HG03139 (cell line): ENCODE measurements around the gene PIAS3.

Experiments
- ATAC-seq: cut with Tn5 transposase; IDR thresholded peaks from one replicate; pipeline ENCODE4 v1.9.1; 2021; ENCODE audit not compliant: unreplicated experiment

The PIAS3 gene

GRCh38 chr1:145858901-145859490, at the start of gene PIAS3:
Gene PIAS3 (minus strand): TSS chr1:145859081. CDS start chr1:145858990, 91 bp downstream.
- peak; percentile 87 for ATAC-seq

DNA sequence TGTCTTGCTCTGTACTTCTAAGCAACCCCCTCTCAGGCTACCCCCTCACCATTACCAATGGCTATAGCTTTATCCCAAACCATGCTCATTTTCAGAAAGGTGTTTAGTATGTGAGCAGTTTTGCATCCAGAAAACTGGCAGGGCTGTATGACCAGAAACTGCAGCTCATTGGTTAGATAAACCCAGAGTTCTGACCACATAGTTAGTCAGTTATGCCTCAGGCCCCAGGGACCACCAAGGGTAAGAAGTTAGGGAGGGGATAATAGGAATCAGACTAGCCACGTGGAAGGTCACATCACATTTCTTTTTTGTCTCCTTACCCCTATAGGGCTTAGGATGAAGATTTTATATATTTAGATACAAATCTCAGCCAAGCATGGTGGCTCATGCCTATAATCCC, 49.8 kb upstream of the PIAS3 start:
- no peak for ATAC-seq

GRCh38 chr1:145906954-145907753, 48.3 kb upstream of the PIAS3 start:
- ATAC-seq: no peak

GRCh38 chr1:145901312-145902021, 42.6 kb upstream of the PIAS3 start:
- no peak for ATAC-seq

- no peak for ATAC-seq
Measured at GRCh38 chr1:145898756-145899155, 39.9 kb upstream of the PIAS3 start.

- ATAC-seq: no peak
Measured at GRCh38 chr1:145897969-145898368, 39.1 kb upstream of the PIAS3 start.

DNA sequence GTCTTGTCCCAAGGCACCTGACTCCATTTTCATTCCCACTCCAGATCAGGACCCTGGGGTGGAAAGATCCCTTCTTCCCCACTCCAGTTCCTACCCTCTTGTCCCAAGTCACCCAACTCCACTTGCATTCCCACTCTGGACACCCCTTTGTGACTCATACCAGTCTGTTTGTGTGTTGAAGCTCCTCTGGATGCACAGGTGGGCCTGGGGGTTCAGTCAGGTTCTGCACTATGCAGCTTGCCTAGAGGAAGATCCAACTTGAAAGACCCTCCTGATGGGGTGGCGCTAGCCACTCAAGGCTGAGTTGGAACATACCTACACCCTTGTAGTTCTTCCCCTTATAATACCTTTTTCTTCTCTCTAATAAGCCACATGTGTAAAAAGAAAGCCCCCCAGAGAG, 36.6 kb upstream of the PIAS3 start:
- ATAC-seq: no peak

DNA sequence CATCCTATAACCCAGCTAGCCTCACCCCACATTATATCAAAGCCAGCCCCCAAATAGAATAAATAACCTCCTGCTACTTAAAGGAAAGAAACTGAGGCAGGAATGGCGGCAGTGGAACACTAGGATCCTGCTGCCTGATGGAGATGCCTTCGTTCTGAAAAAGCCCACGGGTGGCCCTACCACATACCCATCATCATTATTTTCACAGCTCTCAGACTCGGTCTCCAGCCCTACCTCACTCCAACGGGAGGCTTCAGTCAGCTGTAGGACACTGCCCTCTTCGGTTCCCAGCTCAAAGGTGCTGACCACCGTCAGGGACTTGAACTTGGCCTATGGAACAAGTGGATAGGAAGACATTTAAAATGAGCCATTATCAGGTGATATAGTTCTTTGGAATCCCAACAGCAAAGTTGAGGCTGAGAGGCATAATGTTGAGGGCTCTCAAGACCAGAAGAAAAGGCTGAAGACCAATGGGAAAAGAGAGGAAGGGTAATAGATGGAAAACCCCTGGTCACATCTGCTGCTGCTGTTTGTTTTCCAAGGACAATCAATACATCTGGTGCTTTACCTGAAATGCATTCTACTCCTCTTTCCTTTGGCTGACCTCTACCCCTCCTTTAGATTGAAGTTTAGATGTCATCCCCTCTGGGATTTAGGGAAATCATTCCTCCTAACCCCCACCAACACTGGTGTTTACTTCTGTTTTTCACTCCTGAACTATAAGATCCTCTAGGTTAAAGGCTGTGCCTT, 34.6 kb upstream of the PIAS3 start:
- ATAC-seq: no peak

- ATAC-seq: no peak
Measured at GRCh38 chr1:145892486-145893087, 33.7 kb upstream of the PIAS3 start.

DNA sequence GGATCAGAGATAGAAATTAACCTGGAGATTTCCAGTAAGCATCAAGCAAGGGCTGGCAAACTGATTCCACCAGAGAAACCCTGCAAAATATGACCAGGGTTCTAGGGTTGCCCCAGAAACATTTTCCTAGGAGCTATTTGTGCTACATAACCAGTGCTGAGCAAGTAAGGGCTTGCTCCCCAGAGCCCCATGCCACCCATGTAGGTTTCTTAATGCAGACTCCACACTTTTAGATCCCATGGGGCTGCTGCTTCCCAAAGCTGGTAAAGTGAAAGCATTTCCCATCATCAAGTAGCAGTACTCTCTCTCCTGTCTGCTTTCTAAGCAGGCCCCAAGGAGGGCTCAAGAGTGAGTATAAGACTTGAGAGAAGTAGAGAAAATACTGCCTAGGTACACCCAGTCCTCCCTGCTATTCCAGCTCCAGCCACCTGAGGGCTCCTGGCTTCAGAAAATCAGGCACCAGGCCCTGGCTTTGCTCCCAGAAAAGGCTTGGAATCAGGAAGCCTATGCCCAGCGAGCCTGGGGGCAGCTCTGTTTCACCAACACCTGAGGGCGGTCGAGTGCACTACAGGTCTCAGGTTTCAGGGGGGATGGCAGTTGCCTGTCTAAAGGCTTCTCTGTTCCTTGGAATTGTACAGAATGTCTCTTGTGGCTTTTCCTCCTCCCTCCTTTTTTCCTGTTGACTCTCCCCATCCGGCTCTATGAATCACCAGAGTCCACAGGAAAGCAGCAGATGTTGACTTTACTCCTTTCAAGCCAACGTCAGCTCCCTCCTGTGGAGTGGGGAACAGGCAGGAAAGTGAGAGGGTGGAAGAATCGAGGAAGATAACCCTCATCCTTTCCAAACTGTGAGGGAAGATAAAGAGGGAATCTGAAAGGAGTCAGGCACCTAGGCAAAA, 33.0 kb upstream of the PIAS3 start:
- no peak for ATAC-seq

DNA sequence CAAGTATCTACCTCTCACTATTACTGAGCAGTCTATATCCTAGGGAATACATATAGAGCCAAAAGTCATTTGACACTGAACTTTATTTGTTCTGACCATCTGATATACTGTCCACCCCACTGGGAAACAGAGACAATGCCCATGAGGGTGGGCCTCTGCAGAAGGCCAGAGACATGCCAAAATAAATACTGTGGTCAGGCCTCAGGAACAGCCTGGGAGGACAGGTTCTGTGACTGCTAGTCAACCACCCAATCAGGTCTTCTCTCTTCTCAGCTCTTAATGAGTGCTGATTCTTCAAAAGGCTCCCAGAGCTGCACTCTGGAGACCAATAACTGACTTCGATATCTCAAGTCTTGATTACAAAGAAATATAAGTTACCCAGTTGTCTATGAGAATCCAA, 32.3 kb upstream of the PIAS3 start:
- ATAC-seq: no peak

- no peak for ATAC-seq
Measured at GRCh38 chr1:145889722-145890121, 30.8 kb upstream of the PIAS3 start.

GRCh38 chr1:145887631-145888030, 28.8 kb upstream of the PIAS3 start:
- no peak for ATAC-seq

- ATAC-seq: no peak
Measured at GRCh38 chr1:145886816-145887215, 27.9 kb upstream of the PIAS3 start.

DNA sequence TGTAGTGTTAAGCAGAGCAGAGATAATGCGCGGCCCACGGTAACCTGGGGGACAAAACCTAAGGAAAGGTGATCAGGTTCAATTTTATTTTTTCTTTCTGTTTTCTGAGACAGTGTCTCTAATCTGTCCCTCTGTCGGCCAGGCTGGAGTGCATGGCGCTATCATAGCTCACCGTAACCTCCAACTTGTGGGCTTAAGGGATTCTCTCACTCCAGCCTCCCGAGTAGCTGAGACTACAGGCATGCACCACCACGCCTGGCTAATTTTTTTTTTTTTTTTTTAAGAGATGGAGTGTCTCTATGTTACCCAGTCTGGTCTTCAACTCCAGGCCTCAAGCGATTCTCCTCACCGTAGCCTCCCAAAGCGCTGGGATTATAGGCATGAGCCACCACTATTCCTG, 27.5 kb upstream of the PIAS3 start:
- ATAC-seq: no peak

DNA sequence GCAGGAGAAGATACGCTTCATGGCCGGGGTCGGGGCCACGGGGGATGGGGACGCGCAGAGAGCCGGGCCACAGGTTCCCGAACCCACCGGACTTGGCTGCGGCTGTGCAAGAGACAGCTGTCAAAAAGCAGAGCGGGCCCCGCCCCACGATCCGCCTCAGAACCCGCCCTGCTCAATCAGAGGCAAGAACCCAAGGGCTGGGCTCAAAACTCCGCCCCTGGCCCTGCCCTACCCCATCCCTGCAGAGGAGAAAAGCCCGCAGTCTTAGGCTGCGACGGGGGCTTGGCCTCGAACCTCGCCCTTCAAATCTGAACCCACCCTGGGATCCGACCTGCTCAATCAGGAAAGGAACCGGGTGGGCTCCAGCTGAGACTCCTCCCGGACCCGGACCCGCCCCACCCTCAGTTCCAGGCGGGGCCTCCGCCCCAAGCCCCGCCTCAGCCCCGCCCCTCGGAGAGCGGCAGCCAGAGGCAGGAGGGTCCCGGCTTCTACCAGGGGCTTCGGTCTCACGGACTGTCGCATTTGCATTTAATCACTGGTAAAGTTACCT, 26.9 kb upstream of the PIAS3 start, which contains the start of gene ANKRD35:
ANKRD35 (minus strand) TSS at position 129 of the 550 bp plus-strand sequence; CDS start at position 21, 108 bp downstream.
- ATAC-seq: peak; percentile 96

GRCh38 chr1:145884675-145885074, 25.8 kb upstream of the PIAS3 start:
- no peak for ATAC-seq

DNA sequence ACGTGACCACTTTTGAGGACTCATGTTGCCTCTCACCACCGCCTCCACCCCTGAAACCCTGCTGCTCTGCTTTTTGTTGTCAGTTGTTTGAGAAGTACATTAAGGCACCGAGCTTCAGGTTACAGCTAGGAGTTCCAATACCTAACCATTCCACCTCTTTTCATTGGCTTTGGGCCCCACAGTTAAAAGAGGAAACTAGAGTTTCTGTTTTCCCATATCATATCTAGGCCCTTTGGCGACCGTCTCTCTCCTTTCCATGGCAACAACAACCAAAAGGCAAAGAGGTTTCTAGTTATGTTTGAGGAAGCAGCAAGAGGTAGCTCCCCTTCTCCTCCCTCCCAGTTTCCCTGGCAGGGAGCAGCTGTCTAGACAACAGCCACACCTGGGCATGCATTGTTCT, 20.9 kb upstream of the PIAS3 start:
- no peak for ATAC-seq

DNA sequence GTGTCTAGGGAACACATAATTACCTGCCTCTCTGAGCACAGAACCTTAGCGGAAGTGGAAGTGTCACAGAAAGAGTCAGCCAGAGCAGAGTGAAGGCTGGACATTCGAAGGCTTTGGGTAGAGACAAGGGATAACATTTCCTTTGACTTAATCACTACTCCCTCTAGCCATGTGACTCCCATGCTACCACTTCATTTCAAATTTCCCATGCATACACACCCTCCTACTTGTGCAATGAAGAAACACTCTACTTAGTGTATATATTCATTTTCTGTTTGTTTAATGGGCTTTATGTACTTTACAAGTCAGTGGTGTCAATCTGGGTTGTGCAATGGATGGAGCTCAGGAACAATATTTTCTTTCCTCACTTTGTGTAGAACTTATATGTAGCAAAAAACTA, 19.8 kb upstream of the PIAS3 start:
- ATAC-seq: no peak
